K562 (cell line): Measurements from ENCODE around the gene LRFN2. TPM values are rescaled to one million over a fixed set of nuclear protein-coding genes. Genes with fewer than 3 reads are reported as not detected.
A peak's percentile ranks its signal among the peaks of the same experiment; 100 is the strongest.

Experiments used
- BDP1 ChIP-seq: IDR thresholded peaks from 3 replicates; pipeline ENCODE4 v1.6.1; 2011; ENCODE audit not compliant: insufficient read length, insufficient read depth
- ETV1 ChIP-seq: fragments of 450-650 bp; conservative IDR thresholded peaks from 2 replicates; pipeline ENCODE4 v1.6.1; 2016; ENCODE audit warnings: missing genetic modification characterization, control low read depth, low read depth, missing compliant biosample characterization
- MECOM ChIP-seq: fragments of 250-450 bp; sonication (Bioruptor Pico); IDR thresholded peaks from 2 replicates; pipeline ENCODE4 v1.8.0; 2022; ENCODE audit warnings: inconsistent platforms
- NFXL1 ChIP-seq: fragments of 450-650 bp; formaldehyde crosslinking; IDR thresholded peaks from 2 replicates; pipeline ENCODE4 v1.4.0; 2021; ENCODE audit warnings: mild to moderate bottlenecking
- PRPF4 ChIP-seq: fragments of 200-400 bp; formaldehyde crosslinking; IDR thresholded peaks from one replicate; pipeline ENCODE4 v1.6.1; 2017; ENCODE audit warnings: low read length, low read depth, mild to moderate bottlenecking; ENCODE audit not compliant: insufficient read depth, poor library complexity, severe bottlenecking
- RBM39 ChIP-seq: fragments of 200-400 bp; formaldehyde crosslinking; optimal IDR thresholded peaks from 2 replicates; pipeline ENCODE3; 2018; ENCODE audit warnings: low read depth, low read length
- SNRNP70 ChIP-seq: fragments of 200-400 bp; formaldehyde crosslinking; optimal IDR thresholded peaks from 2 replicates; pipeline ENCODE3; 2017; ENCODE audit warnings: low read depth, low read length
- TEAD2 ChIP-seq: fragments of 450-650 bp; IDR thresholded peaks from 2 replicates; pipeline ENCODE4 v1.6.1; 2016; ENCODE audit warnings: missing genetic modification characterization, control low read depth, missing compliant biosample characterization
- WHSC1 ChIP-seq: IDR thresholded peaks from one replicate; pipeline ENCODE4 v1.6.1; 2012; ENCODE audit warnings: low read length, control low read depth, inconsistent platforms
- ZNF583 ChIP-seq: fragments of 250-450 bp; sonication (Bioruptor Pico); IDR thresholded peaks from 2 replicates; pipeline ENCODE4 v1.4.0; 2020
- polyA plus RNA-seq, 8 experiments: library from polyadenylated mRNA; depleted of rRNA in 4 of 8; stranded (reverse) in 5 of 8; unstranded in 3 of 8; fragments of >200 nt; fragmentation: Nextera tagmentation in 2 of 8; fragmentation: Illumina TruSeq in 1 of 8; extraction: Ambion mirVana in 2 of 8; extraction: Trizol in 1 of 8; gene quantifications; 2 replicates each; pipeline versions ENCODE4 v1.2.1 to v1.2.3, GENCODE V29; 2011 to 2014; ENCODE audit warnings: inconsistent platforms in 1 of 8, missing spikeins in 1 of 8
- total RNA-seq, 7 experiments: library from RNA; depleted of rRNA in 6 of 7; stranded (reverse); fragments of >200 nt in 6 of 7; fragmentation: Illumina TruSeq in 2 of 7; extraction: Trizol in 2 of 7; gene quantifications; 2 replicates each; pipeline versions ENCODE4 v1.2.1 to v1.2.3, GENCODE V29; 2011 to 2021; ENCODE audit warnings: low replicate concordance in 1 of 7
- TF ChIP-seq, protein P1 (sequence below): fragments of 450-650 bp; IDR thresholded peaks from 2 replicates; pipeline ENCODE4 v1.6.1; 2016; ENCODE audit warnings: mild to moderate bottlenecking, moderate library complexity
- TF ChIP-seq, protein P2 (sequence below), 2 experiments: fragments of 150-350 bp in 1 of 2; IDR thresholded peaks; 2 replicates each; pipeline ENCODE4 v1.6.1; 2012 to 2016; ENCODE audit warnings: low read depth in 2 of 2, low read length in 2 of 2, mild to moderate bottlenecking in 1 of 2, moderate library complexity in 1 of 2

The LRFN2 gene
- total and polyA plus RNA-seq, 9 of the 15 experiments (the other 6 are each of a cell fraction or from before 2014, with no cell fraction given), result not detected

DNA sequence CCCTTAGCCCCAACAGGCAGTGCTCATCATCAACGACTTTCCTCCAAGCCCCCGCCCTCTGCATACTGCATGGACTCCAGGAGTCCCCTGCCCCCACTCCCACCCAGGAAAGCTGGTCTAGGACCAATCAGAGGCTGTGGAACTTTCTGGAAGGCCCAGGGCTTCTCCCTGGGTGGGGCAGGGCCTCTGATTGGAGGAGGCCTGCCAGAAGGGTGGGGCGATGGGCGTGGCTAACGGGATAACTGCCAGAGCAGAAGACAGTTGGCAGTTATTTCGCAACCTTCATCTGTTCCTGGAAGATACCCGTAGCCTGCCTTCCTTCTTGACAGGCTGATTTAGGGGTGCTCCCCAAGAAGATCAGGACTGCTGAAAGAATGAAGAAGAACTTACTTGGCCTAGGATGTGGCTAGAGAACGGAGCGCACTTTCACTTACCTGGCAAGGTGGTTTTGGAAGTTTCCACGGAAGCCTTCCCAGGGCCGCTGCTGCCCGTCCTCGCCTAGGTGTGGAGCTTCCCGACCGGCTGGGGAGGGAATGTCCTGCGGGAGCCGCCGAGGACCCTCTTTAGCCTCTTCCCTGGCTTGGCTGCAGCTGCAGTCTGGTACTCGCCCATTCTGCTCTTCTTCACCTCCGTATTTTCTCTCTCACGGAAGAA is 209.0 kb downstream of the LRFN2 start (continued):
- TF ChIP-seq BDP1, result no peak
- no peak for TF ChIP-seq PRPF4
- no peak for TF ChIP-seq NFXL1 (CRISPR knock-in tag)
- no peak for TF ChIP-seq TEAD2 (tag)
- TF ChIP-seq, protein P1, sequence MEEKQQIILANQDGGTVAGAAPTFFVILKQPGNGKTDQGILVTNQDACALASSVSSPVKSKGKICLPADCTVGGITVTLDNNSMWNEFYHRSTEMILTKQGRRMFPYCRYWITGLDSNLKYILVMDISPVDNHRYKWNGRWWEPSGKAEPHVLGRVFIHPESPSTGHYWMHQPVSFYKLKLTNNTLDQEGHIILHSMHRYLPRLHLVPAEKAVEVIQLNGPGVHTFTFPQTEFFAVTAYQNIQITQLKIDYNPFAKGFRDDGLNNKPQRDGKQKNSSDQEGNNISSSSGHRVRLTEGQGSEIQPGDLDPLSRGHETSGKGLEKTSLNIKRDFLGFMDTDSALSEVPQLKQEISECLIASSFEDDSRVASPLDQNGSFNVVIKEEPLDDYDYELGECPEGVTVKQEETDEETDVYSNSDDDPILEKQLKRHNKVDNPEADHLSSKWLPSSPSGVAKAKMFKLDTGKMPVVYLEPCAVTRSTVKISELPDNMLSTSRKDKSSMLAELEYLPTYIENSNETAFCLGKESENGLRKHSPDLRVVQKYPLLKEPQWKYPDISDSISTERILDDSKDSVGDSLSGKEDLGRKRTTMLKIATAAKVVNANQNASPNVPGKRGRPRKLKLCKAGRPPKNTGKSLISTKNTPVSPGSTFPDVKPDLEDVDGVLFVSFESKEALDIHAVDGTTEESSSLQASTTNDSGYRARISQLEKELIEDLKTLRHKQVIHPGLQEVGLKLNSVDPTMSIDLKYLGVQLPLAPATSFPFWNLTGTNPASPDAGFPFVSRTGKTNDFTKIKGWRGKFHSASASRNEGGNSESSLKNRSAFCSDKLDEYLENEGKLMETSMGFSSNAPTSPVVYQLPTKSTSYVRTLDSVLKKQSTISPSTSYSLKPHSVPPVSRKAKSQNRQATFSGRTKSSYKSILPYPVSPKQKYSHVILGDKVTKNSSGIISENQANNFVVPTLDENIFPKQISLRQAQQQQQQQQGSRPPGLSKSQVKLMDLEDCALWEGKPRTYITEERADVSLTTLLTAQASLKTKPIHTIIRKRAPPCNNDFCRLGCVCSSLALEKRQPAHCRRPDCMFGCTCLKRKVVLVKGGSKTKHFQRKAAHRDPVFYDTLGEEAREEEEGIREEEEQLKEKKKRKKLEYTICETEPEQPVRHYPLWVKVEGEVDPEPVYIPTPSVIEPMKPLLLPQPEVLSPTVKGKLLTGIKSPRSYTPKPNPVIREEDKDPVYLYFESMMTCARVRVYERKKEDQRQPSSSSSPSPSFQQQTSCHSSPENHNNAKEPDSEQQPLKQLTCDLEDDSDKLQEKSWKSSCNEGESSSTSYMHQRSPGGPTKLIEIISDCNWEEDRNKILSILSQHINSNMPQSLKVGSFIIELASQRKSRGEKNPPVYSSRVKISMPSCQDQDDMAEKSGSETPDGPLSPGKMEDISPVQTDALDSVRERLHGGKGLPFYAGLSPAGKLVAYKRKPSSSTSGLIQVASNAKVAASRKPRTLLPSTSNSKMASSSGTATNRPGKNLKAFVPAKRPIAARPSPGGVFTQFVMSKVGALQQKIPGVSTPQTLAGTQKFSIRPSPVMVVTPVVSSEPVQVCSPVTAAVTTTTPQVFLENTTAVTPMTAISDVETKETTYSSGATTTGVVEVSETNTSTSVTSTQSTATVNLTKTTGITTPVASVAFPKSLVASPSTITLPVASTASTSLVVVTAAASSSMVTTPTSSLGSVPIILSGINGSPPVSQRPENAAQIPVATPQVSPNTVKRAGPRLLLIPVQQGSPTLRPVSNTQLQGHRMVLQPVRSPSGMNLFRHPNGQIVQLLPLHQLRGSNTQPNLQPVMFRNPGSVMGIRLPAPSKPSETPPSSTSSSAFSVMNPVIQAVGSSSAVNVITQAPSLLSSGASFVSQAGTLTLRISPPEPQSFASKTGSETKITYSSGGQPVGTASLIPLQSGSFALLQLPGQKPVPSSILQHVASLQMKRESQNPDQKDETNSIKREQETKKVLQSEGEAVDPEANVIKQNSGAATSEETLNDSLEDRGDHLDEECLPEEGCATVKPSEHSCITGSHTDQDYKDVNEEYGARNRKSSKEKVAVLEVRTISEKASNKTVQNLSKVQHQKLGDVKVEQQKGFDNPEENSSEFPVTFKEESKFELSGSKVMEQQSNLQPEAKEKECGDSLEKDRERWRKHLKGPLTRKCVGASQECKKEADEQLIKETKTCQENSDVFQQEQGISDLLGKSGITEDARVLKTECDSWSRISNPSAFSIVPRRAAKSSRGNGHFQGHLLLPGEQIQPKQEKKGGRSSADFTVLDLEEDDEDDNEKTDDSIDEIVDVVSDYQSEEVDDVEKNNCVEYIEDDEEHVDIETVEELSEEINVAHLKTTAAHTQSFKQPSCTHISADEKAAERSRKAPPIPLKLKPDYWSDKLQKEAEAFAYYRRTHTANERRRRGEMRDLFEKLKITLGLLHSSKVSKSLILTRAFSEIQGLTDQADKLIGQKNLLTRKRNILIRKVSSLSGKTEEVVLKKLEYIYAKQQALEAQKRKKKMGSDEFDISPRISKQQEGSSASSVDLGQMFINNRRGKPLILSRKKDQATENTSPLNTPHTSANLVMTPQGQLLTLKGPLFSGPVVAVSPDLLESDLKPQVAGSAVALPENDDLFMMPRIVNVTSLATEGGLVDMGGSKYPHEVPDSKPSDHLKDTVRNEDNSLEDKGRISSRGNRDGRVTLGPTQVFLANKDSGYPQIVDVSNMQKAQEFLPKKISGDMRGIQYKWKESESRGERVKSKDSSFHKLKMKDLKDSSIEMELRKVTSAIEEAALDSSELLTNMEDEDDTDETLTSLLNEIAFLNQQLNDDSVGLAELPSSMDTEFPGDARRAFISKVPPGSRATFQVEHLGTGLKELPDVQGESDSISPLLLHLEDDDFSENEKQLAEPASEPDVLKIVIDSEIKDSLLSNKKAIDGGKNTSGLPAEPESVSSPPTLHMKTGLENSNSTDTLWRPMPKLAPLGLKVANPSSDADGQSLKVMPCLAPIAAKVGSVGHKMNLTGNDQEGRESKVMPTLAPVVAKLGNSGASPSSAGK, result no peak
- peak; percentile 53; the same call in 1 of the 2 replicates for TF ChIP-seq MECOM (CRISPR knock-in tag)
- no peak for TF ChIP-seq SNRNP70
- TF ChIP-seq, protein P2, sequence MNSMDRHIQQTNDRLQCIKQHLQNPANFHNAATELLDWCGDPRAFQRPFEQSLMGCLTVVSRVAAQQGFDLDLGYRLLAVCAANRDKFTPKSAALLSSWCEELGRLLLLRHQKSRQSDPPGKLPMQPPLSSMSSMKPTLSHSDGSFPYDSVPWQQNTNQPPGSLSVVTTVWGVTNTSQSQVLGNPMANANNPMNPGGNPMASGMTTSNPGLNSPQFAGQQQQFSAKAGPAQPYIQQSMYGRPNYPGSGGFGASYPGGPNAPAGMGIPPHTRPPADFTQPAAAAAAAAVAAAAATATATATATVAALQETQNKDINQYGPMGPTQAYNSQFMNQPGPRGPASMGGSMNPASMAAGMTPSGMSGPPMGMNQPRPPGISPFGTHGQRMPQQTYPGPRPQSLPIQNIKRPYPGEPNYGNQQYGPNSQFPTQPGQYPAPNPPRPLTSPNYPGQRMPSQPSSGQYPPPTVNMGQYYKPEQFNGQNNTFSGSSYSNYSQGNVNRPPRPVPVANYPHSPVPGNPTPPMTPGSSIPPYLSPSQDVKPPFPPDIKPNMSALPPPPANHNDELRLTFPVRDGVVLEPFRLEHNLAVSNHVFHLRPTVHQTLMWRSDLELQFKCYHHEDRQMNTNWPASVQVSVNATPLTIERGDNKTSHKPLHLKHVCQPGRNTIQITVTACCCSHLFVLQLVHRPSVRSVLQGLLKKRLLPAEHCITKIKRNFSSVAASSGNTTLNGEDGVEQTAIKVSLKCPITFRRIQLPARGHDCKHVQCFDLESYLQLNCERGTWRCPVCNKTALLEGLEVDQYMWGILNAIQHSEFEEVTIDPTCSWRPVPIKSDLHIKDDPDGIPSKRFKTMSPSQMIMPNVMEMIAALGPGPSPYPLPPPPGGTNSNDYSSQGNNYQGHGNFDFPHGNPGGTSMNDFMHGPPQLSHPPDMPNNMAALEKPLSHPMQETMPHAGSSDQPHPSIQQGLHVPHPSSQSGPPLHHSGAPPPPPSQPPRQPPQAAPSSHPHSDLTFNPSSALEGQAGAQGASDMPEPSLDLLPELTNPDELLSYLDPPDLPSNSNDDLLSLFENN (IDR thresholded peaks at IDR 0.05; ENCODE audit: low read depth in 2 of 2, low read length in 2 of 2), result no peak
- no peak for TF ChIP-seq WHSC1
- TF ChIP-seq ETV1 (tag), result no peak
- no peak for TF ChIP-seq RBM39
- no peak for TF ChIP-seq ZNF583 (CRISPR knock-in tag)
